ENCODE results near the gene C1QTNF4. TPM values are rescaled to one million over a fixed set of nuclear protein-coding genes. Genes with fewer than 3 reads are reported as not detected.

C1QTNF4 gene
- total and polyA plus RNA-seq, 4 donors = 0.40 to 1.8 (median 1.1) TPM

DNA sequence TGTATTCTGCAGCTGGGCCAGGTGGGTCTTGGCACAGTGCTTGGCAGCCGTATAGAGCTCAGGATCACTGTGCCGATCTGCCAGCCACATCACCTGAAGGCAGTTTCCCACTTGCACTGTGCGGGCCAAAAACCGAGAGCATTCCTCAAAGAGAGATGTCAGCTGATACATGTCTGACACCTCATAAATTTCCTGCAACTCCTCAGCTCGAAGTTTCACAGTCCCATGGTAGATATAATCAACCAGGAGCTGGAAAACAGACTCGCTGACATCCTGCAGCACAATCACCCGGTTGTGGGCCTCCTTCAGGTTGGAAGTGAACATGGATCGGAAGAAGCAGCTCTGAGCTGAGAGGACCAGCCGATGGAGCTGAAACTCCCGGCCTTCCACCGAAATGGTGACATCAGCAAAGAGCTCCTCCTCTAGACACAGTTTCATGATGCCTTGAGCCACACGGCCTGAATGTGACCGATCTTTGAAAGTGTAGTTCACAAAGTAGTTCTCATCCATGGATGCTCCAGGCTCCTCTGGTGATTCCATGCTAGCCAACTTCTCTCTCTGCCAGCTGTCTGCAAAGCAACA is 16.7 kb downstream of the C1QTNF4 start:
- no peak overlapping the region for H3K9ac ChIP-seq (ENCODE audit: insufficient read depth in 1 of 2, low read length in 2 of 2)
- peak overlapping the region in 1 of 2 donors; percentile 21 for H3K27ac ChIP-seq (ENCODE audit: low read depth in 1 of 2, low read length in 1 of 2)
- peaks cover 14 to 47% (median 30%) of the 10 kb centered on the region in 4 donors for H3K36me3 ChIP-seq (ENCODE audit: control insufficient read depth in 4 of 4, insufficient read depth in 4 of 4, low read length in 4 of 4)
- H3K4me3 ChIP-seq = peak overlapping the region; percentile 96
- DNase-seq (no peak), ATAC-seq (ENCODE audit: insufficient read depth, low FRiP score) (no peak)
- WGBS, 2 donors = 79 to 86% methylated on average over 13 of the region's 13 CpGs
- H3K9me3 ChIP-seq (ENCODE audit: control insufficient read depth in 4 of 4, insufficient read depth in 3 of 4, low read length in 3 of 4) = peaks cover 0 to 2% (median 0%) of the 10 kb centered on the region in 4 donors
- TF ChIP-seq, protein P1, sequence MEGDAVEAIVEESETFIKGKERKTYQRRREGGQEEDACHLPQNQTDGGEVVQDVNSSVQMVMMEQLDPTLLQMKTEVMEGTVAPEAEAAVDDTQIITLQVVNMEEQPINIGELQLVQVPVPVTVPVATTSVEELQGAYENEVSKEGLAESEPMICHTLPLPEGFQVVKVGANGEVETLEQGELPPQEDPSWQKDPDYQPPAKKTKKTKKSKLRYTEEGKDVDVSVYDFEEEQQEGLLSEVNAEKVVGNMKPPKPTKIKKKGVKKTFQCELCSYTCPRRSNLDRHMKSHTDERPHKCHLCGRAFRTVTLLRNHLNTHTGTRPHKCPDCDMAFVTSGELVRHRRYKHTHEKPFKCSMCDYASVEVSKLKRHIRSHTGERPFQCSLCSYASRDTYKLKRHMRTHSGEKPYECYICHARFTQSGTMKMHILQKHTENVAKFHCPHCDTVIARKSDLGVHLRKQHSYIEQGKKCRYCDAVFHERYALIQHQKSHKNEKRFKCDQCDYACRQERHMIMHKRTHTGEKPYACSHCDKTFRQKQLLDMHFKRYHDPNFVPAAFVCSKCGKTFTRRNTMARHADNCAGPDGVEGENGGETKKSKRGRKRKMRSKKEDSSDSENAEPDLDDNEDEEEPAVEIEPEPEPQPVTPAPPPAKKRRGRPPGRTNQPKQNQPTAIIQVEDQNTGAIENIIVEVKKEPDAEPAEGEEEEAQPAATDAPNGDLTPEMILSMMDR (IDR thresholded peaks at IDR 0.05; ENCODE audit: control extremely low read depth, extremely low read depth) = no peak
- H3K4me1 ChIP-seq (ENCODE audit: control insufficient read depth in 5 of 5, insufficient read depth in 5 of 5, low read length in 5 of 5) = peaks cover 8 to 21% (median 10%) of the 10 kb centered on the region in 5 donors
- no peaks in the 10 kb centered on the region for H3K27me3 ChIP-seq (ENCODE audit: control insufficient read depth in 3 of 3, insufficient read depth in 3 of 3, low read length in 2 of 3)

DNA sequence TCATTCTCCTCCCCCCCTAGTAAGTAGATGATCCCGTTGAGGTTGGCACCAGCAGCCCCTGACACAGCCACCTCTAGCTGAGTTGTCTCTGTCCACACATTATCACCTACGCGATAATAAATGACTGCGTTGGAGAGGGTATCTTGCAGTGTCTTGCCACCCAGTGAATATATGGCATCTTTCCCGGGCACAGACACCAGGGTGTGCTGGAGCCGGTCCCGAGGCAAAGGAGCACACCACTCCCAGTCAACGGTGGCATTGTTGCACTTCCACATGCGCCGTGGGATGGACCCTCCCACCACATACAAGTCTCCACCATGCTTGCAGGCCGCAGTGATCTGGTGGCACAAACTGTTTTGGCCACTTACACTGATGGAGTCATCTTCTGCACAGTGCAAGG is 20.9 kb downstream of the C1QTNF4 start:
- ATAC-seq (ENCODE audit: insufficient read depth, low FRiP score) (no peak), DNase-seq (no peak)
- TF ChIP-seq, protein P1 (IDR thresholded peaks at IDR 0.05; ENCODE audit: control extremely low read depth, extremely low read depth) = no peak
- H3K4me1 ChIP-seq (ENCODE audit: control insufficient read depth in 5 of 5, insufficient read depth in 5 of 5, low read length in 5 of 5) = peaks cover 0 to 22% (median 9%) of the 10 kb centered on the region in 5 donors
- no peak overlapping the region for H3K9ac ChIP-seq (ENCODE audit: insufficient read depth in 1 of 2, low read length in 2 of 2)
- 92 to 96% methylated on average over 11 of the region's 11 CpGs for WGBS, 2 donors
- H3K36me3 ChIP-seq (ENCODE audit: control insufficient read depth in 4 of 4, insufficient read depth in 4 of 4, low read length in 4 of 4) = peaks cover 0 to 36% (median 24%) of the 10 kb centered on the region in 4 donors
- H3K4me3 ChIP-seq = no peak overlapping the region
- H3K9me3 ChIP-seq (ENCODE audit: control insufficient read depth in 4 of 4, insufficient read depth in 3 of 4, low read length in 3 of 4) = peaks cover 0 to 2% (median 0%) of the 10 kb centered on the region in 4 donors
- H3K27me3 ChIP-seq (ENCODE audit: control insufficient read depth in 3 of 3, insufficient read depth in 3 of 3, low read length in 2 of 3) = no peaks in the 10 kb centered on the region
- no peak overlapping the region for H3K27ac ChIP-seq (ENCODE audit: low read depth in 1 of 2, low read length in 1 of 2)

DNA sequence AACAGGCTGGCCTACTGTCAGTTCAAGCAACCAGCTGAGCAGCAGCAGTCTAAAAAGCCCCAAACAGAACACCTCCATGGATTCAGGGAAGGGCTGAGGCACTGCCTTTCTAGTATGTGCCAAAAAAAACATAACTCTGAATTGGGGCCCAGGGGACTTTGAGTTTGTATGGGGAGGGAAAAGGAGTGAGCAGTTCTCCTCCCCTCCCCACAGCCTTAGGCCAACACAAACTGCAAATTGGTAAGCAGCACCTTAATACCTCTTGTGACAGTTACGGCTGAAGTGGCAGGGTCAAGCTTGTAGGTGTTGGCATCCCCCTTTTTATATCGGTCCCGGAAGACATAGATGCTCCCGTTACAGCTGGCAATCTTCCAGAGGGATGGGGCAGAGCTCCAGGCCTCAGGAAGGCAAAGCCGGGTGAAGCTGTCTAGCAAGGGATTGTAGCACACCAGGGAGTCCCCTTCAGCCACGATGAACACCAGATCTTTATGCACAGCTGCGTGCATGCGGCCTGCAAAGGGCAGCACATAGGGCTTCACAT is 21.4 kb downstream of the C1QTNF4 start:
- no peak for DNase-seq
- Histone ChIP-seq H3K9me3 (ENCODE audit: control insufficient read depth in 4 of 4, insufficient read depth in 3 of 4, low read length in 3 of 4) (peaks cover 0 to 2% (median 0%) of the 10 kb centered on the region in 4 donors), H3K4me3 (no peak overlapping the region), H3K9ac (ENCODE audit: insufficient read depth in 1 of 2, low read length in 2 of 2) (no peak overlapping the region), H3K36me3 (ENCODE audit: control insufficient read depth in 4 of 4, insufficient read depth in 4 of 4, low read length in 4 of 4) (peaks cover 0 to 37% (median 24%) of the 10 kb centered on the region in 4 donors), H3K4me1 (ENCODE audit: control insufficient read depth in 5 of 5, insufficient read depth in 5 of 5, low read length in 5 of 5) (peaks cover 0 to 17% (median 5%) of the 10 kb centered on the region in 5 donors), H3K27ac (ENCODE audit: low read depth in 1 of 2, low read length in 1 of 2) (peak overlapping the region in 1 of 2 donors; percentile 49), H3K27me3 (ENCODE audit: control insufficient read depth in 3 of 3, insufficient read depth in 3 of 3, low read length in 2 of 3) (no peaks in the 10 kb centered on the region)
- 69 to 80% methylated on average over 8 of the region's 8 CpGs for WGBS, 2 donors
- no peak for ATAC-seq (ENCODE audit: insufficient read depth, low FRiP score)
- TF ChIP-seq, protein P1 (IDR thresholded peaks at IDR 0.05; ENCODE audit: control extremely low read depth, extremely low read depth) = no peak
